GM12892 (cell line): ENCODE measurements around the gene ARHGEF12.

Experiments used
- POLR2A ChIP-seq: IDR thresholded peaks from 2 replicates; pipeline ENCODE4 v1.6.1; 2011; ENCODE audit warnings: low read depth, low read length, control low read depth
- POLR2AphosphoS5 ChIP-seq: IDR thresholded peaks from 2 replicates; pipeline ENCODE4 v1.6.1; 2011; ENCODE audit warnings: low read depth, low read length, control low read depth
- TAF1 ChIP-seq: IDR thresholded peaks from 2 replicates; pipeline ENCODE4 v1.6.1; 2011; ENCODE audit warnings: low read depth, mild to moderate bottlenecking, control low read depth, low read length, borderline replicate concordance

GRCh38 chr11:120290956-120291355 lies 45.3 kb upstream of the ARHGEF12 start:
- TF ChIP-seq POLR2AphosphoS5 (no peak), POLR2A (no peak), TAF1 (no peak)
